KG1 (cell line): ENCODE results near the gene SMAD6.

ENCODE experiments used
- DNase-seq: peaks from one replicate; lab custom pipeline; 2025; lab: John Stamatoyannopoulos, UW

SMAD6 gene

DNA sequence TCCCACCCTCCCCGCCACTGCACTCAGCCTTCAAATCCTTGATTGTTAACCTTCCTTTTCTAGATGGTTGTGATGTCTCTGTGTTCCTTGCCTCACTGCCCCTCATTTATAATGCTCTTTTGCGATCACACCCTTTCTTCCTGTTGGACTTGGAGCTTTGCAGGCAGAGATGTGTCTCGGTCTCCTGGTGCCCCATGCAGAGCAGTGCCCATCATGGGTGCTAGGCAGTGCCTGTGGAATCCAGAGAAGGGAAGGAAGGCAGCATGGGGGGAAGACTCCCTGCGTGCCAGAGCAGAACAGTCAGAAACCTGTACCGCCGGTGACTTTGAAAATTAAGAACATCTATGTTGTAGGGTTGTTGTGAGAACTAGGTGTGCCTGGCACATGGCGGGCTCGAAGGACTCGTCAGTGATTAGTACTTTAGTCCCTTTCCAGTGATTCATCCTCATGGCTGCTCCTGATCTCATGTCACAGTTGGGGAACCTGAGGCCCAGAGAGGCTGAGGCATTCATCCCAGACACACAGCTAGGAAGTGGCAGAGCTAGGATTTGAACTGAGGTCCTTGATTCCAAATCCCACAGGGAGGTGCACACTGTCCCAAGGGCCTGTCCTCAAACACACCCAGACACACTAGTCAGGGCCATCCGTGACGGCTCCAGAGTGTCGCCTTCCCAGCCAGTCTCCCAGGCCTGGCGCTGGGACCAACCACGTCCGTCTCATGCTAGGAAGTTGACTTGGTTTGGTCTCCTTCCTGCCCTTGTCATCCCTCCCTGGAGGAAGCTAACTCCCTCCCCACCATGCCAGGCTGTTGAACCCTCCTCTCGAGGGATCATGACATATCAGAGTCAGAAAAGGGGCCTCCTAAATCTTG is 58.3 kb downstream of the SMAD6 start:
- DNase-seq: no peak

DNA sequence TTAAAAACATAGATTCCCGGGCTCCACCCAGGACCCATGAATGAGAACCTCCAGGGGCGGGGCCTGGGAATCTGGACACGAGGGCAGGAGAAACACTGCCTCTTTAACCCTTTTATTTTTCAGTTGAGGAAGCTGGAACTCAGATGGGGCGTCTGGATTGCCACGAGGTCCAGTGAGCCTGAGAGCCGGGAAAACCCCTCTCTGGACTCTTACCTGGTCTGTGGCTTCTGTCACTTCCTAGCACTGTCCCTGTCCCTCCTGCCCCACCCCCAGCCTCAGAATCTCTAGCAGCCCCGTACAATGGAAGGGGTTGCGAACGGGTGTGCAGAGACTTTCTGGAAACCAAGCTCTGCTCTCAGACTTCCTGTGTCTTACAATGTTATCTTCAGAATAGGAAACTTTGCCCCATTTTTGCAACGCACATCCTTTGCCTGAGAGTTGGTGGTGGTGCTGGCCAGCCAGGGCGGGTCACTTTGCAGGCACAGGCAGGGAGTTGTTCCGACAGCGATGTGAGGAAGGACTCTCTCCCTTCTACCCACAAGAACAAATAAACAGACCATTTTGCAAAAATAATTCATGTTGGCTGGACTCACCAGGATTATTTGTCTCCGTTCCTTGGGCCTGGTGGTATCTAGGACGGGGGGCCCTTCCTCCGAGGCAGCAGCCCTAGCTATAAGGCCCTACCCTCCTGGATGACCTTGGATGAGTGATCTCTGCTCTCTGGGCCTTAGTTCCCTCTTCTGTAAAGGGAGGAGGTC is 59.1 kb downstream of the SMAD6 start:
- DNase-seq: peak; percentile 17

DNA sequence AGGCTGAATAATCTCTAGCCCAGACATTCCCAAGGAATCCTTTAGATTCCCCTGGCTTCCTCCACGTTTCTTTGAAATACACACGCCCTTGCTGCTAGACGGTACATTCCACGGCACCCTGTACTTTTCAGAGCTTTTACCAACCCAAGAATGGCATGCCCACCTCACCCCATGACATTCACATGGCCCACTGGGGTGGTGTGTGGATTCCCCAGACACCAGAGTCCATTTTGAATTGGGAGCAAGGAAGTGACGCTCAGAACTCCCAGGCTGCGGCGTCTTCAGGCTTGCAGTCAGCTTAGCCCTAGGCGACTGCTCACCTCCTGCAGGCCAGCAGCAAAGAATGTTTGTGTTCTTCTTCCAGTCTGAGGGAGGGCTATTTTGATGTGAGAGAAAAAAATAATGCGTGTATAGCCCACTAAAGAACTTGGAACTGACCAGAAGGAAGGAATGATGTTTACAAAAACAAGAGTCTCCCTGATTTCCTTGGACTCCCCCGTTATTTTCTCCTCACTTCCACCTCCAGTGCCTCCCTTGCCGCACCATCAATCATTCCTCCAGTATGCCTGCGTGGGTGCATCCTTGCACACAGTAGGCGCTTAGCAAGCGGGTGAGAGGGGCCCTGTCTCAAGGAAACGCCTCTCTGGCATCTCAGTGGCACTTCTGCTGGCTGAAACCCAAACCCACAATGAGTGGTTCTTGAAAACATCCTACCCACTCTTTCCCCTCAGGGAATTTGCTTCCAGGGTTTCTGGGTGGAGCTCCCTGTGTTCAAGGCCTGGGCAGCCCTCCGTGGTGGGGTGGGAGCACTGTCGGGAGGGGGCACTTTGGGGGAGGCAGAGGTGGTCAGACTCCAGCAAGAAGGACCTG is 59.9 kb downstream of the SMAD6 start:
- DNase-seq: no peak

GRCh38 chr15:66763186-66764071 is 61.4 kb downstream of the SMAD6 start:
- DNase-seq: no peak

GRCh38 chr15:66764072-66764786 is 62.2 kb downstream of the SMAD6 start:
- DNase-seq: no peak

- peak; percentile 53 for DNase-seq
Observed at GRCh38 chr15:66765478-66766281, 63.6 kb downstream of the SMAD6 start.

DNA sequence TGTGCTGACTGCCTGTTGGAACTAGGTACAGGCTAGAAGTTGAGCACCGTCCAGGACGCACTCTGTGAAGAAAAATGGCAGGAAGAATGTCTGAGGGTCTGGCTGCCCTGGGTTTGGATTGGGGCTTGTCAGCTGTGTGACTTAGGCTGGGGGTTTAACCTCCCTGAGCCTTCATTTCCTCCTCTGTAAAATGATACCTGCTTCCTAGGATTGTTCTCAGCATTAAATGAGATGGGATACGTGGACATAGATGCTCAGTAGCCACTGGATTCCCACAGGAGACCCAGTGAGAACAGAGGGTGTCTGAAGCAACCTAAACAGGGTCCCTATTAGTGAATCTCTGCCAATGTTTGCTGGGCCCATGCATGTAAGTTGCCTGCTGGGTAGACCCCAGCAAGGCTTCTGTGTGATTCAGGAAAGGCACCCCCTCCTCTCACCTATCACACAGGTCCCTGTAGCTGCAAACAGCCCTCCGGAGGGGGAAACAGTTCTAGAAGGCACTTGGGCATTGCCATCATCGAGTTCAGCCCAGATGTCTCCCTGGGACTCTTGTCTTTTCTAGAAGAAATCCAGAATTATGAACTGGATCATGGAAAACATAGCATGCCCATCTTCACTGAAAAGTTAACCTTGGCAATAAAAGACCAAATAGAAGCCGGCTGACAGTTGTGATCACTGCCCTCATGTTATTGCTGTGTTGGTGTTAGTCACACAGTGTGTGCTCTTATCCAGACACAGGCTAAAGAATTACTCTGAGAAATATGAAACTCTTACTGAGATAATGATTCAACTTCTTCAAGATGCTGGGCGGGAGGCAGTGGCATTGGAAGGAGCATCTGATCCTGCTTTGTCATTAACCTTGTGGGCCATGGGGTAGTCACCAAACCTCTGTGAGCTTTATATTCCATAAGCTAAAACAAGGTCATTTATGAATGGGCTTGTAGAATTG is 64.5 kb downstream of the SMAD6 start:
- DNase-seq: no peak

GRCh38 chr15:66767240-66767659 is 65.2 kb downstream of the SMAD6 start:
- no peak for DNase-seq

- DNase-seq: no peak
Observed at GRCh38 chr15:66768987-66769386, 67.0 kb downstream of the SMAD6 start.

GRCh38 chr15:66770518-66771350 is 68.7 kb downstream of the SMAD6 start:
- no peak for DNase-seq

GRCh38 chr15:66771351-66771650 is 69.3 kb downstream of the SMAD6 start:
- DNase-seq: no peak

DNA sequence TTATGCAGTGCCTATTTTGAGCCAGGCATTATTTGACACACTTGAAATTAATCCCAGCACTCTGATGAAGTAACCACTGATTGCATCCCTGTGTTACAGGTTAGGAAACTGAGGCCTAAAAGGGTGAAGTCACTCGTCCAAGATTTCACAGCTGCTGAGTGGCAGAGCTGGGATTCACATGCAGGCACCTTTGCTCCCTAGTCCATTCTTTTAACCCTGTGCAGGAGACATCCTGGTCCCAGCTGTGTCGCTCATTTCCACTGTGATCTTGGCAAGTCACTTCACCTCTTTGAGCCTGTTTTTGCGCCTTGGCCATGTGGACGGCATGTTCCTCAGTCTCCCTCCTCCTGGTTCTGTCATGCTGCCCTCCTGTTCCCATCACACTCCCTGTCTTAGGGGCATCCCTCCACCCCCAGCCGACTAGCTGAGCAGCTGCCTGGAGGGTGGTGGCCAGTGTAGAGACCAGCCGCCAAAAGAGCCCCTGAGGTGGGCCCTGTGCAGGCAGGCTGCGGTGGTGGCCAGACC is 70.6 kb downstream of the SMAD6 start:
- DNase-seq: no peak

DNA sequence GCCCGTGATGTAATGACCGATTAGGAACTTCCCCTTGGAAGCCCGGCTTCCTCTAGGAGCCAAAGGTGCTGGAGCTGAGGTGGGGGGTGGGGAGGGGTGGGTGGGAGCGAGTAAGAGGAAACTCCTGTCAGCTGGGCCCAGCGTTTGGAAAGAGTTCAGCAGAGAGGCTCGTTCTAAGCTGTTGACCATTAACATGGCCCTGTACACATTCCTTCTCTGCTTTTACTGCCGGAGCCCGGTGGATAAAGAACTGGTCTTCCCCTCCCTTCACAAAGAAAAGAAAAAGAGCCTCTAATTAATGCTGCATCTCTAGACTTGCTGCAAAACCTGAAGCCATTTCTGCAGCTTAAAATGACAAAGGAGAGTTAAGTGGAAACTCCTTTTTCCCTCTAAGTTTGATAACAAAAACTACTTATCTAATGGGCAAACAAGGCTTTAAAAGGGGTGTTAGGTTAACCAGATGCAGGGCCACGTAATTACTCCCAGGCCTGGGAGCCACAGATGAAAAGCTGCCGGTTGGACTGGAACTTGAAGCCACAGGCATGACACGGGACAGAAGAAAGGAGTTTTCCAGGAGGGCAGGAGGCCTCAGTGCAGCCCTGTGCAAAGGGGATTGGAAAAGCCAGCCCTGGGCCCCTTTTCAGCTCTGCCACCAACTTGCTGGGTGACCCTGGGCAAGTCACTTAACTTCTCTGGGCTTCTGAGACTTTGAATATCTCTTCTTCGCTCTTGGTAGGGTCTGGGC is 71.3 kb downstream of the SMAD6 start:
- no peak for DNase-seq

DNA sequence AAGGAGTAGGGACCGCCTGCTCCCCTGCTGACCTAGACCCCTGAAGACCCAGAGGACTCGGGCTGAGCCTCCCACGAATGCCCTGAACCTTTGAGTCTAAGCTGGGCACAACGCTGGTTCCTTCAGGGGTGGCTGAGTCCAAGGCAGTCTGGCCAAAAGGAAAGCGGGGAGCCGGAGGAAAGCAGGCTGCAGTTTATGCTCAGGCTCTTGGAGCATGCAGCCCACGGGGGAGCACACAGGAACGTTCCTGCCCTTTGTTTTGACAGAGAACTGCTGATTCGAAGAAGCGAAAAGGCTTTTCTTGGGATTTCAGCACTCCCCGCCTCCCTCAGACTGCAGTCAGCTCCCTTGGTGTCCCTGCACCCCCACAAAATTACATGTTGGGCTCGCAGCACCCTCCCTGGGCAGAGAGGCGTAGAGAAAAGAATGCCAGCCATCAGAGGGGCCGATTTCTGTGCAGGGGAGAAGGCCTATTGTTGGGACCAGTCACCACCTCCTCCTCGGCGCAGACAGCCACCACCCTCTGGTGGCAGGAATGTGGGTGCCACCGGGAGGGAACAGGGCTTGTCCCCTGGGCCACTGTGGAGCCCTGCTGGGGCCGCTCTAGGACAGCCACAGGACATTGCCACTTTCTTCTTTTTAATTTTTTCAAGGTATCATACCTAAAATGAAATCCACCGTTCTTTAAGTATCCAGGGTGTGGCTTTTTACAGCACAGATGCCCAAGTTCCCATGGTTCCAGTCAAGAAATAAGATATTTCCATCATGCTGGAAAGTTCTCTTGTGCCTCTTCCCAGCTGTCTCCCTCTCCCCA is 72.2 kb downstream of the SMAD6 start:
- DNase-seq: no peak

DNA sequence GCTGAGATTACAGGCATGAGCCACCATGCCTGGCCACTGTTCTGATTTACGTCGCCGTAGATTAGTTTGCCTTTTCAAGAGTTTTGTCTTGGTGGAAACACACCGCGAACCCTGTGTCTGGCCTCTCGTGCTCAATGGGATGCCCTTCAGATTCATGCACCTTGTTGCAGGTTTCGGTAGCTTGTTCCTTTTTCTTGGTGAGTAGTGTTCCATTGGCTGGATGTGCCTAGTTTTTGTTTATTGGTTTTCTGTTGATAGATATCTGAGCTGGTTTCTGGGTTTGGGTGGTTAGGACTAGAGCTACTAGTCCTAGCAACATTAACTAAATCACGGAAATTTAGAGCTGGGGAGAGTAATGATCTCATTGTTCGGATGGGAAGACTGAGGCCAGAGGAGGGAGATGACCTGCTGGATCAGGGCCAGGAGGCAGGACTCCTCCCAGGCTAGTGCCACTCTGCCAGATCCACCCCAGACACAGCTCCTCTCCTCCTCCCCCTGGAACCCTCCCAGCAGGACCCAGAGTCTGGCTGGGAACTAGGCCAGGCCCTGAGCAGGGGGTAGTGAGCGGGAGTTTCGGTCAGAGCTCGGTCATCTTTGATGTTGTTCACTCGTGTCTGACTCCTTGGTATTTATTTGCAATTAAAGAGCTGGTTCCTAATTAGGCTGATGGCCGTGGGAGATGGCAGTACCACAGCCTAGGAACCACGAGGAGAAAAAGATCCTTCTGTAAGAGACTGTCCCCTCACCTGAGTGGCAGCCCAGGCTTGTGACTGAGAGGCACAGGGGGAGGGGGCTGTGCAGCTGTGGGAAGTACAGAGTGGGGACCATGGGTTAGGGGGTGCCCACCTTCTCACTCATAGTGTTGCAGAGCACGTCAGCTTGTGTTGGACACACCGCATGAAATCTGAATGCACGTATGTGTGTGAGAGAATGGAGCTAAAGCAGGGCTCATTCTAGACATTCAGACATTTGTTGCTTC is 73.4 kb downstream of the SMAD6 start:
- no peak for DNase-seq
